IPS DF 4.7 (cell line): Measurements from ENCODE around the gene TMPRSS9.
"Not testable (repeated sequence)": the region's sequence is repeated elsewhere in the genome, so short reads cannot be mapped to it uniquely, and the experiment has no call there.

Experiments
- DNase-seq: peaks from one replicate; pipeline ENCODE4 v3.0.0-alpha.2; 2013; ENCODE audit warnings: low spot score; ENCODE audit errors: extremely low read depth

The TMPRSS9 gene

GRCh38 chr19:2341982-2342381 is 18.1 kb upstream of the TMPRSS9 start:
- DNase-seq: no peak

- no peak for DNase-seq
Measured at GRCh38 chr19:2342656-2343288, 17.3 kb upstream of the TMPRSS9 start.

GRCh38 chr19:2343289-2343982 is 16.6 kb upstream of the TMPRSS9 start:
- DNase-seq: no peak

GRCh38 chr19:2344381-2344870 is 15.6 kb upstream of the TMPRSS9 start:
- DNase-seq: no peak

- DNase-seq: no peak
Measured at GRCh38 chr19:2345076-2345475, 15.0 kb upstream of the TMPRSS9 start.

GRCh38 chr19:2345794-2346663 is 14.0 kb upstream of the TMPRSS9 start:
- no peak for DNase-seq

GRCh38 chr19:2349818-2350217 is 10.2 kb upstream of the TMPRSS9 start:
- not testable (repeated sequence) for DNase-seq

- DNase-seq: no peak
Measured at GRCh38 chr19:2350656-2351055, 9.4 kb upstream of the TMPRSS9 start.

- DNase-seq: no peak
Measured at GRCh38 chr19:2351591-2351990, 8.5 kb upstream of the TMPRSS9 start.

- no peak for DNase-seq
Measured at GRCh38 chr19:2352121-2352520, 7.9 kb upstream of the TMPRSS9 start.

- DNase-seq: no peak
Measured at GRCh38 chr19:2353159-2353886, 6.7 kb upstream of the TMPRSS9 start.

GRCh38 chr19:2353887-2354592 is 6.0 kb upstream of the TMPRSS9 start:
- no peak for DNase-seq

GRCh38 chr19:2354670-2355069 is 5.4 kb upstream of the TMPRSS9 start:
- DNase-seq: no peak

GRCh38 chr19:2355168-2356035 is 4.7 kb upstream of the TMPRSS9 start:
- no peak for DNase-seq

- DNase-seq: no peak
Measured at GRCh38 chr19:2356036-2356646, 3.9 kb upstream of the TMPRSS9 start.

- DNase-seq: no peak
Measured at GRCh38 chr19:2357279-2358206, 2.5 kb upstream of the TMPRSS9 start.

- no peak for DNase-seq
Measured at GRCh38 chr19:2358548-2359173, 1.4 kb upstream of the TMPRSS9 start.

GRCh38 chr19:2360833-2361232 is 768 bp downstream of the TMPRSS9 start:
- DNase-seq: no peak
